ENCODE data around the gene CCDC158.

The CCDC158 gene

DNA sequence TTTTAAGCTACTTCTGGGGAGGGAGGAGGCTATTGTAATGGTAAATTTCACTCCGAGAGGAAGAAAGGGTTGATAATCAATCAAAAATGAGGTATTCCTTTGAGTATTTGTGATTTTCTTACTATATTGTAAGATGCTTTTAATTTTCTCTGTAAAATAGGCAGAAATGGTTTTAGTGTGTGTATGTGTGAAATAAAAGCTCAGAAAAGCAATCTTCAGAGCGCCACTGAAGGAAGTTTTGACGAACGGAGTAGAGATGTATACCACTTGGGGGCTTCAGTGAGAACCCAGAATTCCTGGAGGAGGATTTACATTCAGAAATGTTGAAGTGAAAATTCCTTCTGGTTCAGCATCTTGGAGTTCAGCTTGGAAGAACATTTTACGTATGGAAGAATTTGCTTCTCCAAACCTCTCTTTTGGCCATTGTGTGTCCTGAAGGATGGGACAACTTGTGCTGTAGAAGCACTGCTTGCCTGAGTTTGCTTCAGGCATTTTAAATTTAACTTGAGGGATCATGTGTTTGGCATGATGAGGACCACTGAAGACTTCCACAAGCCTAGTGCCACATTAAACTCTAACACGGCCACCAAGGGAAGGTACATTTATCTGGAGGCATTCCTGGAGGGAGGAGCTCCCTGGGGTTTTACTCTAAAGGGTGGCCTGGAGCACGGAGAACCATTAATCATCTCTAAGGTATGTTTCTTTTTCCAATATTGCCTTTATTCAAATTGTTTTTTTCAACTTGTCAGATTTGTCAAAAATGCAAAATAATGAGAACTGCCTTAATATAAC is 14.8 kb upstream of the CCDC158 start:
- H3K27ac ChIP-seq (ENCODE audit: low read depth, low read length, poor library complexity, severe bottlenecking), result no peak overlapping the region
- H3F3A ChIP-seq (ENCODE audit: insufficient read depth, low read length), result no peaks in the 10 kb centered on the region
- no peaks in the 10 kb centered on the region for H3K27me3 ChIP-seq (ENCODE audit: insufficient read depth, low read length)
- H3K4me2 ChIP-seq (ENCODE audit: low read length), result no peak overlapping the region
- no peak overlapping the region for H2AFZ ChIP-seq (ENCODE audit: low read length)
- no peaks in the 10 kb centered on the region for H4K20me1 ChIP-seq (ENCODE audit: insufficient read depth, low read length)
- no peaks in the 10 kb centered on the region for H3K9me2 ChIP-seq (ENCODE audit: low read depth, low read length)
- no peak overlapping the region for H3K9ac ChIP-seq (ENCODE audit: low read length)
- no peaks in the 10 kb centered on the region for H3K79me2 ChIP-seq (ENCODE audit: insufficient read depth, low read length)
- no peak for TF ChIP-seq EZH2 (IDR thresholded peaks at IDR 0.05; ENCODE audit: borderline replicate concordance, low read length)
- TF ChIP-seq, protein P1, sequence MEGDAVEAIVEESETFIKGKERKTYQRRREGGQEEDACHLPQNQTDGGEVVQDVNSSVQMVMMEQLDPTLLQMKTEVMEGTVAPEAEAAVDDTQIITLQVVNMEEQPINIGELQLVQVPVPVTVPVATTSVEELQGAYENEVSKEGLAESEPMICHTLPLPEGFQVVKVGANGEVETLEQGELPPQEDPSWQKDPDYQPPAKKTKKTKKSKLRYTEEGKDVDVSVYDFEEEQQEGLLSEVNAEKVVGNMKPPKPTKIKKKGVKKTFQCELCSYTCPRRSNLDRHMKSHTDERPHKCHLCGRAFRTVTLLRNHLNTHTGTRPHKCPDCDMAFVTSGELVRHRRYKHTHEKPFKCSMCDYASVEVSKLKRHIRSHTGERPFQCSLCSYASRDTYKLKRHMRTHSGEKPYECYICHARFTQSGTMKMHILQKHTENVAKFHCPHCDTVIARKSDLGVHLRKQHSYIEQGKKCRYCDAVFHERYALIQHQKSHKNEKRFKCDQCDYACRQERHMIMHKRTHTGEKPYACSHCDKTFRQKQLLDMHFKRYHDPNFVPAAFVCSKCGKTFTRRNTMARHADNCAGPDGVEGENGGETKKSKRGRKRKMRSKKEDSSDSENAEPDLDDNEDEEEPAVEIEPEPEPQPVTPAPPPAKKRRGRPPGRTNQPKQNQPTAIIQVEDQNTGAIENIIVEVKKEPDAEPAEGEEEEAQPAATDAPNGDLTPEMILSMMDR (IDR thresholded peaks at IDR 0.05; ENCODE audit: low read length), result no peak
- H3K36me3 ChIP-seq (ENCODE audit: insufficient read depth, low read length), result no peaks in the 10 kb centered on the region
- H3K4me1 ChIP-seq (ENCODE audit: insufficient read depth, low read length, severe bottlenecking), result no peaks in the 10 kb centered on the region
- H3K4me3 ChIP-seq (ENCODE audit: low read depth, low read length, poor library complexity, severe bottlenecking), result no peak overlapping the region
- H3K9me3 ChIP-seq (ENCODE audit: low read length), result no peaks in the 10 kb centered on the region

DNA sequence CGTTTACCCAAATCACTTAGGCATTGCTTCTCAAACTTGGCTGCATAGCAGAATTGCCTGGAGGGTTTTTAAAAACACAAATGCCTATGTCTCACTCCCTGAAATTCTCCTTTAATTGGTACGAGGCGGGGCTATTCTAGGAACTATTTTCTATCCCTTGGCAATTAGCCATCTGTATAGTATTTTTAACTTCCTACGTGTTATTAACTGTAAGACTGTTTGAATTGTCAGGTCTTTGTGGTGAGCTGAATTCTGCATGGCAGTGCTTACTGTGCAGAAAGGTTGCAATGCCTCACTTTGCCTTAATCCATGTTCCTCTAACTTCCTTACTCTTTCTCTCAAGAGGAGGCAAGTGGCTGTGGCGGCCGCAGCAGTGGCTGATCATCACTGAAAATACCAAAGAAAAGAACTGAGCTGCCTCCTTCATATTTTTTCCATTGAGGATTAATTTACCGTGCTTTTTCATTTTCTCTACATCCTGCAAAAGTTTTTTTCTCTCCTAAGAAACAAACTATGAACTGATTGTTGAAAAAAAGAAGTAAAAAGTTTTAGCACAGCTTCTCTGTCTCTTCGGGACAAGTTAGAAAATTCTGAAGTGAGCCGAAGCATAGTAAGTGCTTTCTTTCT is 14.1 kb upstream of the CCDC158 start, which contains the start of gene SHROOM3:
Gene SHROOM3 (plus strand): TSS at position 329 of the 627 bp plus-strand sequence. CDS start 824 bp downstream, outside the sequence.
- Histone ChIP-seq H3K27ac (ENCODE audit: low read depth, low read length, poor library complexity, severe bottlenecking) (no peak within 1 kb of the TSS), H3K27me3 (ENCODE audit: insufficient read depth, low read length) (no peaks in the 10 kb centered on the region), H3F3A (ENCODE audit: insufficient read depth, low read length) (no peaks in the 10 kb centered on the region), H3K9me3 (ENCODE audit: low read length) (no peaks in the 10 kb centered on the region), H3K4me1 (ENCODE audit: insufficient read depth, low read length, severe bottlenecking) (no peaks in the 10 kb centered on the region), H3K36me3 (ENCODE audit: insufficient read depth, low read length) (no peaks in the 10 kb centered on the region), H2AFZ (ENCODE audit: low read length) (no peak within 1 kb of the TSS), H3K4me3 (ENCODE audit: low read depth, low read length, poor library complexity, severe bottlenecking) (no peak within 1 kb of the TSS), H3K9me2 (ENCODE audit: low read depth, low read length) (no peaks in the 10 kb centered on the region), H3K79me2 (ENCODE audit: insufficient read depth, low read length) (no peaks in the 10 kb centered on the region), H3K4me2 (ENCODE audit: low read length) (no peak within 1 kb of the TSS), H3K9ac (ENCODE audit: low read length) (no peak within 1 kb of the TSS), H4K20me1 (ENCODE audit: insufficient read depth, low read length) (no peaks in the 10 kb centered on the region)
- TF ChIP-seq, protein P1 (IDR thresholded peaks at IDR 0.05; ENCODE audit: low read length), result no peak
- TF ChIP-seq EZH2 (IDR thresholded peaks at IDR 0.05; ENCODE audit: borderline replicate concordance, low read length), result no peak

DNA sequence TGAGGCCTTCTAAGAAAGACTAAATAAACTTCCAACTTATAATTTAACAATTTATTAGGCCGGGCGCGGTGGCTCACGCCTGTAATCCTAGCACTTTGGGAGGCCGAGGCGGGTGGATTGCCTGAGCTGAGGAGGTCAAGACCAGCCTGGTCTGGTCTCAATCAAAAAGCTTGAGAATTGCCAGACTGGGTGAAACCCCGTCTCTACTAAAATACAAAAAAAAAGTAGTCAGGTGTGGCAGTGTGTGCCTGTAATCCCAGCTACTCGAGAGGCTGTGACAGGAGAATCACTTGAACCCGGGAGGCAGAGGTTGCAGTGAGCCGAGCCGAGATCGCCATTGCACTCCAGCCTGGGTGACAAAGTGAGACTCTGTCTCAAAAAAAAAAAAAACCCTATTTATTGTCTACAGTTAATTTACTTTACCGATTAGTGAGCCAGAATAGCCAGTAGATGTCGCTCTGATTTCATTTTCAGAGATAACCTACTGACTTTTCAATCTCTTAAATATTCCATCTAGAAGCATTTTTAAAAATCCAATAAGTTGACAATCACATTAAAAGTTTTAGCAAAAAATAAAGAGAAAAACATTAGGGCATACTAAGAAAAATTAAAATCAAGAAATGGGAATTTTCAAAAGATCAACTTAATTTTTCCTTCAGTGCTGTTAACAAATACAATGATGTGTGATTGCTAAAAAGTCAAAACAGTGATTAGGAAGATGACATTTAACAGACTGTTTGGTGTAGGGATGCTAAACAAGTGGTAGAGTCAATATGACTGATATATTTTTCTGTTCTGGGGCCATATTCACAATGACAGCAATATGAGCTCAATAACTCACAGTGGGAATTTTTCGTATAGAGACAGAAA is 9.8 kb upstream of the CCDC158 start:
- Histone ChIP-seq H3K27me3 (ENCODE audit: insufficient read depth, low read length) (no peaks in the 10 kb centered on the region), H3K36me3 (ENCODE audit: insufficient read depth, low read length) (no peaks in the 10 kb centered on the region), H3K4me1 (ENCODE audit: insufficient read depth, low read length, severe bottlenecking) (no peaks in the 10 kb centered on the region), H3K79me2 (ENCODE audit: insufficient read depth, low read length) (no peaks in the 10 kb centered on the region), H2AFZ (ENCODE audit: low read length) (no peak overlapping the region), H3F3A (ENCODE audit: insufficient read depth, low read length) (no peaks in the 10 kb centered on the region), H3K27ac (ENCODE audit: low read depth, low read length, poor library complexity, severe bottlenecking) (no peak overlapping the region), H3K9me3 (ENCODE audit: low read length) (no peaks in the 10 kb centered on the region), H3K9me2 (ENCODE audit: low read depth, low read length) (no peaks in the 10 kb centered on the region), H4K20me1 (ENCODE audit: insufficient read depth, low read length) (no peaks in the 10 kb centered on the region), H3K9ac (ENCODE audit: low read length) (no peak overlapping the region), H3K4me2 (ENCODE audit: low read length) (no peak overlapping the region), H3K4me3 (ENCODE audit: low read depth, low read length, poor library complexity, severe bottlenecking) (no peak overlapping the region)
- TF ChIP-seq, protein P1 (IDR thresholded peaks at IDR 0.05; ENCODE audit: low read length), result peak; percentile 73
- TF ChIP-seq EZH2 (IDR thresholded peaks at IDR 0.05; ENCODE audit: borderline replicate concordance, low read length), result no peak
